NCI-H69 (cell line): ENCODE data around the gene PIP5KL1.

Experiments used
- DNase-seq: peaks from one replicate; lab custom pipeline; 2025; lab: John Stamatoyannopoulos, UW

PIP5KL1 gene, protein sequence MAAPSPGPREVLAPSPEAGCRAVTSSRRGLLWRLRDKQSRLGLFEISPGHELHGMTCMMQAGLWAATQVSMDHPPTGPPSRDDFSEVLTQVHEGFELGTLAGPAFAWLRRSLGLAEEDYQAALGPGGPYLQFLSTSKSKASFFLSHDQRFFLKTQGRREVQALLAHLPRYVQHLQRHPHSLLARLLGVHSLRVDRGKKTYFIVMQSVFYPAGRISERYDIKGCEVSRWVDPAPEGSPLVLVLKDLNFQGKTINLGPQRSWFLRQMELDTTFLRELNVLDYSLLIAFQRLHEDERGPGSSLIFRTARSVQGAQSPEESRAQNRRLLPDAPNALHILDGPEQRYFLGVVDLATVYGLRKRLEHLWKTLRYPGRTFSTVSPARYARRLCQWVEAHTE

DNA sequence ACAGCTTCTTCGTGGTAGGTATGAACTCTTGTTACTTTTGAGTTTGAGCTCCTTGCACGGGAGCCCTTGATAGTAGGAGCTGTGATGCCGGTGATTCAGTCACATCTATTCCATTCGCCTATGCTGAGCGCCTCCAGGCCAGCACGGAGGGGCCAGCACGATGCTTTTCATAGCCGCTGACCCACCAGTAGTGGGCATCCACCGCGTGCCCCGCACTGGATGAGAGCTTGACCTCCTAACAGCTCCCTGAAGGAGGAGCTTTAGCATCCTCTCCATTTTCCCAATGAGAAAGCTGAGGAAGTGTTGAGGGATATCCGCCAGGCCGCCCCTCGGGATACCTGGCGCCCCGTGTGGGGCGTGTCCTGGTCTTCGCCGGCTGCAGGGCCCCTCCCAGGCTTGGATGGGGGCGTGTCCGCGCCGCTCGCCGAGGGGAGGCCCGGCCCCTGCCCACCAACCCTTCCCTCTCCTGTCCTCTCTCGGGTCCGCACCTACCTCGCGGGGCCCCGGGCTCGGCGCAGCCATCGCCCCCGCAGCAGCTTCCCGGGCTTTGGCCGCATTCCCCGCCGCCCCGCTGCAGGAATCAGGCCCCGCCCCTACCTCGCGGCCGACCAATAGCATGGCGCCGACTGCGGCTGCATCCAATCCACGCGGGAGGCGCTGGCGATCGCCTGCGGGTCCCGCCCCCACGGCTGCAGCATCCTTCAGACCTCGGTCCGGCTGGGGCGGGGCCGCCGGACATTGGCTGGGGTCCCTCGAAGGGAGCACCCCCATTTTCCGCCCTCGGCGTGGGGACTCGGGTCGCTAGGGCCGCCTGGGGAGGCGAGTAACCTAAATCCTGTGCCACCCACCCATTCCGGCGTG, at the start of gene PIP5KL1:
Gene PIP5KL1 (minus strand): TSS at position 547 of the 861 bp plus-strand sequence. CDS start 25 bp downstream, at position 522.
- peak; percentile 95 for DNase-seq

DNA sequence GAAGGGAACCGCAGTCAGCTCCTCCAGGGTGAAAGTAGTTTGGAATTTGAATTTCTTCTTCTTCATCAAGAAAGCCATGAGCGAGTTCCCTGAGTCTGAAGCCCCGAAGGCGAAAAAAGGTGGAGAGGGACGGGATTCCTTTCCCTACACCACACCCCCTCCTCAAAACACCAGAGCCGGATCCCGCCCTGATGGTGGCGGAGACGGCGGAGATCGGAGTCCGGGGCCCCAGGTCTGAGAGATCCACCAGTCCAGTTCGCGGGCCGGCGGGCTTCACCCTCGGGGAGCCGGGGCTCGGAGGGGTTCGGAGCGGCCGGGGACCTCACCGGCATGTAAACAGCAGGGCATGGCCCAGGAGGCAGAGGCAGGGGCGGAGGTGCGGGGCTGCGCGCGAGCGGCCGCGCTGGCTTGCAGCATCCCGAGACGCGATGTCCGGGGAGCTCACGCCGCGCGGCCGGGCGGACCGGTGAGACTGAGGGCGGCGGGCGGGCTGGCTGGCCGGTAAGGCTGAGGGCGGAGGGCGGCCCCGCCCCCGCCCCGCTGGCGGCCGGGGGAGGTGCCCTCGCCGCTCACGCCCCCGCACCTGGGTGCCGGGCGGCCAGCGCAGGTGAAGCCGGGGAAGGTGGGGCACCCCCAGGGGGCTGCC, 49.6 kb upstream of the PIP5KL1 start:
- DNase-seq, result peak; percentile 89

DNA sequence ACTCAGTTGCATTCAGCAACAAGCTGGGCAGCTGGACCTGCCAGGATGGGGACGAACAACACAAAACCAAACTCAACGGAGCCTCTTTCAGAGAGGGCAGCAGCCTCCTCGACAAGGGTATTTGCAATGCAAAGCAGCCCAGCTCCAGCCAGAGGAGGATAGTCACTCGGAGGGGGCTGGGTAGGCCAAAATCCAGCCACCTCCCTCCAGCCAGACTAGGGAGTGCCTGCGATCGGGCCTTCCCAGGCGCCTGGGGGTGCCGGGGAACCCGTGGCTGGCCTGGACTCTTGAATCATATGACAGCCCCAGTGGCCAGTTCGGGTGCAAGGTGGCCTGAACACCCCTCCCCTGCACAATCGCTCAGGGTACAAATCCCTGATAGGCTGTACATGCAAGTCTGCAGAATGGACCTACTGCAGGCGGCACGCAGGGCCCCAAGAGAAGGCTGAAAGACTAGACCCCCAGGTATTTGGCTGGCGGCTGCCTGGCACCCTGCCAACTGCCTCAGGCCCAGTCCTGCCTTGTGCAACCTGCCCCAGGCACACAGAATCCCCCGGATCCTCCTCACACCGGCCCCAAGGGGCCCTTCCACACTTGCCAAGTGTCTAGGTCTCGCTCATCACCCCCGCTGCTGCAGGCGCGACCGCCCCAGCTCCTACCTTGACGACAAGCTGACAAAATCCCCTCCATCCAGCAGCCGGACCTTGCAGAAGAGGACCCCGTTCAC, 48.9 kb upstream of the PIP5KL1 start:
- DNase-seq, result peak; percentile 75

DNA sequence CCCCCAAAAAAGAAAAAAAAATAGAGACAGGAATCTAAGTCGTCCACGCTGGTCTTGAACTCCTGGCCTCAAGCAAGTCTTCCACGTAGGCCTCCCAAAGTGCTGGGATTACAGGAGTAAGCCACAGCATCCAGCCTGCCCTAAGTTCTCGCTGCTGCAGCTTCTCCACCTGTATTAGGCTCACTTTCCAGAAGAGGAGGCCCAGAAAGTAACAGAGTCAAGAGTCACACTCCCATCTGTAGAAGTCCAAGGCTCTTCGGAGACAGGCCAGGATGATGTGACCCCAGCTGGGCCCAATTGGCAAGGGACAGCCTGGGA, 48.4 kb upstream of the PIP5KL1 start:
- DNase-seq, result no peak

DNA sequence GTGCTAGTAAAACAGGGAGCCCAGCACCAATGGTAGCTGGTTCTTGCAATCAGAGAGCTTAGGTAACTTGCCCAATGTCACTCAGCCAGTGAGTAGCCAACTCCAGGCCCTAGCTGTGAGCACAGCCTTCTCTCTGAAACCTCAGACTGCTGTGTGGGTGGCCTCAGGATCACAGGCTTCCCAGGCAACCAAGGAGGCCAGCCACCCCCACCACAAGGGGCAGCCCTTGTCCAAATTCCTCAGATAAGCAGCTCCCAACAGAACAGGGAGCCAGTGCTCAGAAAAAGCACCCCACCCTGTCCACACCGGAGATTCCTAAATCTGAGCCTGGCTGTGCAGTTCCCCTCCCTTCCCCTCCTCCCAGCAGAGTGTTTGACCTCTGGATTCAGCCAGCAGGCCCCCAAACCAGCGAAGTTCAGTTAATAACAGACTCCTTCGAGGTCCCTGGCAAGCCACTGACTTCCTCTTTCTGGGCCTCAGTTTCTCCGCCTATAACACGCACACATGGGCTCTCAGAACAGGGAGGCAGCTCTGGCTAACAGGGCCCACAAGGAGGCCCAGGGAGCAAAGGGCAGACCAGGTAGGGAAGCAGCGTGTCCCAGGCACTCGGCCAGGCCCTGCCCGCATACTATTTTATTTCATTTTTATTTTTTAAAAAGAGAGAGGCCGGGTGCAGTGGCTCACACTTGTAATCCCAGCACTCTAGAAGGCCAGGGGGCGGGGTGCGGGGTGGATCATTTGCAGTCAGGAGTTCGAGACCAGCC, 47.5 kb upstream of the PIP5KL1 start:
- DNase-seq, result no peak

DNA sequence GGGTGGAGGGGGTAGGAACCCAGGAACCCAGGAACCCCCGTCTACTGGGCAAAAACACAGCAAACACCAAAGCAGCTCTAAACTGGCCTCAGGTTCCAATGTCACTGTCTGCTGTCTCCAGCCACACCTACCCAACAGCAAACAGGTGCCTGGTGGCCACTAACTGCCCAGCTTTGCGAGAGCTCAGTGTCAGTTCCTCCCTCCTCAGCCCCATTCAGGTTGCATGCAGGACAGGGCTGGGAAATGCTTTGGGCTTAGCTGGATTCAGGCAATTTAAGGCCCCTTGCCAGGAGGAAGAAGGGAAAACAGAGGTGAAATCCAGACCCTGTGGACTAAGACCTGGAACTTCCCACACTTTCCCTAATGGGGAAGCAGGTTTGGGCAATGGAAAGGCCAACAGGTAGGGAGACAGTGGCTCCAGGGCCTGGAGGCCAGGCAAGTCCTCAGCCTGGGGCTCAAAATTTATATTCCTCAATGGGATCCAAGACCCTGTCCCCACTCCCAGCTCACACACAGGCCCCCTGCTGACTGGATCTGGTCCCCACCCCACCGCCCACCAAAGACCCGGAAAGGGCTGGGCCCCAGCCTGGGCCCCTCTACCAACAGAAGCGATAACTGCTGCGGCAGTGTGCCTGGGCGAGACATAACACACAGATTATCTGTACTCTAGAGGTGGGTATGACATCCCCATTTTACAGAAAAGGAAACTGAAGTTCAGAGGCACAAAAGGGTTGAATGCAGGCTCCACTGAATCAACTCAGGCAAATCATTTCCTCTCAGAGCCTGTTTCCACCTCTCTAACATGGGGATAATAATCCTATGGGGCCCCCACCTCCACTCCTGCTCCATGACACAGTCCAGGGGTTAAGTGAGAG, 46.7 kb upstream of the PIP5KL1 start:
- no peak for DNase-seq

DNA sequence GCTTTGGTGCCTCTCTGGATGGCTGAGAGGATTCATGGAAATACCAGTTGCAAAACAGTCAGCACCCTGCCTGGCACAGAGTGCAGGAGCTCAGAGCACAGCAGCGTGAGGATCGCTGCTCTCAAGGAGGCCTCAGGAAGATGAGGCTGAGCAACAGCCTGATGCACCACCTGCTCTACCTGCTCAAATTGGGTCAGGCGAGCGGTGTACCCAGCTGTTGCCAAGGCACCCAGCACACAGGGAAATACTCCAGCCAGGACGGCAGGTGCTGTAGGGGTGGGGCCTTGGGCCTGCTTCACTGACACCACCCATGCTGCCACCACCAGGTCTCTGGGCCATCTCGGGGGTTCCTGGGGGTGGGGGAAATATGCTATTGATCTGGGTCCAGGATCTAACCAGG, 45.9 kb upstream of the PIP5KL1 start:
- DNase-seq, result peak; percentile 92

DNA sequence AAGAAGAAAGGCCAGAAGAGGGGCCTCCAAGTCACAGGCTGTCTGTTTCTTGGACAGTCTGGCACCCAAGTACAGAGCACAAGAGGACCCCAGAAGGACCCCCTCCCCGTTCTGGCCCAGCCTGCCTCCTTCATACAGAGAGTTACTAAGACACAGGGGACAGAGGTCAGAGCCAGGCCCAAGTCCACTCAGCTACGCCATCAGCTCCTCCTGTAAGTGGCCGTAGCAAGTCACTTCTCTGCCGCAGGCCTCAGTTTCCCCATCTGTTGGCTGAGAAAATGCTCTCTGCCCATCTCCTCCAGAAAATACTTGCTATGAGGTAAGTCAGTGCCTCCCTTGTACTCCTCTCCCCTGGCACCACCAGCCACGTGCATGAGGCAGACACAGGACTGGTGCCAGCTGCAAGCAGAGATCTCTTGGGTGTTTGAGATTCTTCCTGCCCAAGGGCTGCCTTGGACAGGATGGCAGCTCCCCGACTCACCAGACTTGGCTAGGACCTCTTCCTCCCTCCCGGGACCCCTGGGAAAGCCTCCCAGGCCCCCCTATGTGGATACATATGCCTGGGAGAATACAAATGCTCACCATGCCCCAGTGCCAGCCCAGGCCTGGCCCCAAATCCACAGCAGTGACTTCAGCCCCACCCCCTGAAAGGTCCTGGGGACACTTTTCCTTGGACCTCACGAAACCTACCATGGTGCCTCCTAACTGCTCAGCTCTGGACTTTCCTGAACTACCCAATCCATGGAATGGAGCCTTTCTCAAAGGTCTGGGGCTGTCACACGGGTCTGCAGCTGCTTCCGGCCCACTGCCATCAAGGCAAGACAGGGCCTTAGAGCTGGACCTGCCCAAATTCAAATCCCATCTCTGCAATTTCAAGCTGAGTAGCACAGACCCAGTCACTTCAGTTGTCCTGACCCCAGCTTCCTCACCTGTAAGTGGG, 45.1 kb upstream of the PIP5KL1 start:
- DNase-seq, result no peak

DNA sequence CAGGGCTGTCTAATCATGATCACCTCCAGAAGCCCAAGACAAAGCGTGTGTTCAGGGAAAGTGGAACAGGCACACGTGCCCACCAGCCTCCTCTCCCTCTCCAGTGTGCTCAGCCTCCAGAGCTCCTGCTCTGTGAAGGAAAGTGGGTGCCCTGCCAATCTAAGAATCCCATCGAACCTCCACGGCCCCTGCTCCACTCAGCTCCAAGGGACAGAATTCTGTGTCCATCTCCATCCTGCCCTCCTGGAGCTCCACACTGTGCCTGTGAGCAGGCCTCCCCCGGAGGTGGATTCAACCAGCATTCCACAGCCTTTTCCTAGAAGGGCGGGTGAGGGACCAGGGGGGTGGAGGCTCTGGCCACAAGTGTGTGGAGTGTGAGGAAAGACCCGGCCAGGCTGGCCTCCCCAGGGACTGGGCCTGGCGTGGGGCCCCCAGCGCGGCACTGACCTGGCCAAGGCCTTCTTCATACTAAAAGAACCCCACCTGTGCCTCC, 44.2 kb upstream of the PIP5KL1 start:
- DNase-seq, result no peak

DNA sequence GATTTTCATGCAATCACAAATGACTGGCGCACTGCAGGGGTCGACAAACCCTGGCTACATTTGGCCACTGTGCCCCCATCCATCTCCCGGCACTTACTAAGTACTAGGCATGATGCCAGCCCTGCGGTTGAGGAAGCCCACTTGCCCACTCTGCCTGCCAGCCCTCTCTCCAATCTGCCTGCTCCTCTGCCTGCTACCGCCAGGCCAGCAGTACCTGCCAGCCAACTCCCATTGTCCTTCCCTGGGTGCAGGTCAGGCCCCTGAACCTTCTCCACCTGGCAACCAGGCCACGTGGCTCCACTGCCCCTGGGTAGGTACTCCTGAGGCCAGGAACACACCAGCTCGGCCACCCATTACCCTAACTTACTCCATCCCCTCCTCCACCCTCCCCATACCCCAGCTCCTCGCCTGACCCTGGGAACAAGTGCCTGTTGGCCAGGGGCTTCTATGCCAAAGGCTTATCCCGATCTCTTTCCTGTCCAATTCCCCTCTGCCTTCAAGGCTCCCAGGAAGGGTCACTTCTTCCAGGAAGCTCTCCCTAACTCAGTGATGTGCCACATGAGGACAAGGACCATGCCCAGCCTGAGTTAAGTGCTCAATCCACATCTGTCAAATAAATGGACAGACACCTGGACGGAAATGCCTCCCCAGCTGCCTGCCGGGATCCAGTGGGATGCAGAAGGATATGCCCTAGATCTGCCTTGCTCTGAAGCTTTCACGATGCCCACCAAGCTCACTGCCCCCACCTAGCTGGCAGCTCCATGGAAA, 43.6 kb upstream of the PIP5KL1 start:
- peak; percentile 58 for DNase-seq

DNA sequence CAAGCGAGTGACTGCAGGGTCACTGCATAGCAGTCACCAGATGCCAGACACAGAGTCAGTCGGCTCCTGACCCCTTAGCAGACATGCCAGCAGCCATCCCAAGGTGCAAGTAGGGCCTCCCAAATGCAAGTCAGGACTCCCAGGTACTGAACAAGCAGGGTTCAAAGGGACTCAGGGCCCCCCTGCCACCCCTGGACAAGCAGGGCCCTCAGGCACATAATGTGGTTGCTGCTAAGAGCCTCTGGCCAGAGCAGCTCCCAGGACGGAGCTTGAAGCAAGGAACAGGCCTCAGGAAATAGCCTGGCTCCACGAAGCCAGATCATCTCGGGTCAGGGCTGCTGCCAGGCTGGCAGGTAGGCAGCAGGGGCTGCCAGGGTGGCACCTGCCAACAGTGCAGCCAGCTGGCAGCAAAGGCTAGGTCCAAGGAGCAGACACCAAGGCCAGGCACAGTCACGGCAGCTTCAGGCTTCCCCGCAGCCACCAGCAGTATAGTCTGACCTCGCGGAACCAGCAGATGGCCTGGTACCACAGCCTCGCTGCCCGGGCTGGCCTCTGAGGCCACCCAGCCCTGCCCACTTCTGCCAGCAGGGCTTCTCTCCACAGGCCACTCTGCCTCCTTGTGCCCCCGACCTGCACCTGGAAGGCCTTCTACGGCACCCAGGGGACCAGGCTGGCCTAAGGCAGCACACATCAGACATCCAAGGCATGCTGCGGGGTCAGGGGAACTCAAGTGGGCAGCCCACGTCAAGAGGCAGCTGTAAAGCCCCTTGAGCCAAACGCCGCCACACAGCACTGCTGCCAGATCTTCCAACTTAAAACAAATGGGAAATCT, 42.8 kb upstream of the PIP5KL1 start:
- peak; percentile 54 for DNase-seq

DNA sequence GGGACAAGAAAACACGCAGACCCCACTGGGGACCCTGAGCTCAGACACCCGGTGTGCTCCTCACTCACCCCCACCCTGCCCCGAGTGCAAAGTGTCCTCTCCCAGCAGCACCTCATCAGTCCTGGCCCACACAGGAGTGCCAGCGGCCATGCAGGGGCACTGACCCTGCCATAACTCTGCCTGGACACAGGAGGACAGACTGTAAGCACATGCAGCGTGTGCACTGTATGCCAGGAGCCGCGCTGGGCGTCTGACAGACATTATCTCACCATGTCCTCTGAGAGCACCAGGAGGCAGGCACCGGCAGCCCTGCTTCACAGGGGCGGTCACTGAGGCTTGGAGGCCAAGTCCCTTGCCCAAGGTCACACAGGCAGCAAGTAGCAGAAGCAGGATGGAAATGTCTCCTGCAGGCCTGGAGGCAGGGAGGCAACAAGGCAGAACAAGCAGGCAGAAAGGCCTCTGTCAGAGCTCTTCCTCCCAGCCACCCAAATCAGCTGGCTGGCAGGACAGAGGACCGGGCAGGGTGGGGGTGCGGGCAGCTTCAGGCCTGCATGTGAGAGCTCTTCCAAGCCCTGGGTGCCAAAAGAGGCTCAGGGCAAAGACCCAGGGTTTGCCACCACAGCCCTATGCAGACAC, 41.8 kb upstream of the PIP5KL1 start:
- DNase-seq, result peak; percentile 40

DNA sequence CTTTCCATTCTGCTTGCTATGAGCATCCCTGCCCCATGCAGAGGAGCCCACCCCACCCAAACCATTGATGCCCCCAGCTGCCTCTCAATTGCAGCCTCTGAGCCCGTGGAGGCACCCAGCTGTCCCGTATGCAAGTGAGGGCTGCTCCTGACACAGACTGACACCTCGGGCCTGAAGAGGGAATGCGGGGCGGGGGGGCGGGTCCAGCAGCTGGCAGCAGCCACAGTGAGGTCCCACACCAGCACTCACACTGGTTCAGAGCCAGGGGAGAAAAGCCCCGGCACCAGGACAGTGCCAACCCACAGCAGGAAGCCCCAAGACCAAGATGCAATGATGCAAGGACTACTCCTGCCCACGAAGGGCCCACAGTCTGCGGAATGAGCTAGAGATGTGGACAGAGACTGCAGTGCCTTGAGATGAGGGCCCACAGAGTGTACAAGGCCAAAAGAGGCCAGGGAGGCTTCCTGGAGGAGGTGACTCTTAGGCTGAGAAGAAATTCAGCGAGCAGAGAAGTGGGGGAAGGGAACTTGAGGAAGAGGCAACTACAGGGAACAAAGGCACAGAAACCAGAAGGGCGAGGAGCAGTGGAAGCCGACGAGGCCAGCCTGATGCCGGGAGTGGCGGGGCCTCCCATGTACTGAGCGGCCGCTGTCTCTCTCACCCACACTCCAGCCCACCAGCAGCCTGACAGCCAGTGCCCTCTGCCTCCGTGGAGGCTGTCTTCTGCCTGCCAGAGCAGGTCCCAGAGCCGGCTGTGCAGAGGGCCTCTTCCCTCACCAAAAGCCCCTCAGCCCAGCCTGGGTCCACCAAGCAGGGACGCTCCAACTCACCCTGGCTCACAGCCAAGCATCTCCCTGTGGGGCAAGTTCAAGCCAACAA, 41.0 kb upstream of the PIP5KL1 start:
- peak; percentile 75 for DNase-seq

DNA sequence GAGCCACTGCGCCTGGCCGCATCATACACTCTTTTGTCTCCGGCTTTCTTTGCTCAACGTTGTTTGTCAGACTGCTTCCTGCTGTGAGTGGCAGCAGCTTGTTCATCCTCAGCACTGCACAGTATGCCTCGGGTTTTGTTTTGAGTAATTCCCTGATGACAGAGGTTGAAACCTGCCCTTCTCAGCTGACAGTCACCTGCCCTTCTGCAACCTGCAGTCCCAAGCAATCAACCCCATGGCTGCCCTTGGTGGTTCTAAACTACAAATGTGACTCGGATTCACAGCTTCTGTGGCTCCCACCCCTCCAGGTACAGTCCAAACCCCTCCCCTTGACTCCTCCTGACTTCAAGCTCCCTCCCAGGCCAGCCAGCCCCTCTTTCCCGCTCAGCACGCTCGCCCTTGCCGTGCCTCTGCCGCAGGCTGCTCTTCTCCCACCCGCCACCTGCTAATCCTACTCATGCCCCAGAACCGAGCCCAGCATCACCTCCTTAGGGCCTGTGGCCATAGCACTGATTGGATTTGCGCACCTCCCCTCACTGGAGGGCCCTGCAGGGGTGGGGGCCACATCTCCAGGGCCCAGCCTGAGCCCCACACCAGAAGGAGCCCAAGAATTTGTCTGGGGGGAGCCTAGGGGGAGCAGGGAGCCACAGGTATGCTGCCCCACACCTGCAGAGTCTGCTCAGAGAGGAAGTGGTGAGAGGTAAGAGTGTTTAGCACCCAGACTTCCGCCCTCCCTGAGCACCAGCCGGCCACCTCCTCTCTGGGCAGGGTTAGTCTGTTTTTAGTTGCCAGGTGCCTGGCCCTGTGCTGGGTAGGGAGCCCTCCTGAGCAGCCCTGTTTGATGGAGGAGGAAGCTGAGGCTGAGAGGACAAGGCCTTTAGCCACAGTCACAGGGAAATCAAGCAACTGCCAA, 40.1 kb upstream of the PIP5KL1 start:
- peak; percentile 98 for DNase-seq
